K562 (cell line): ENCODE results near the gene CHD3.

Experiments
- ATF1 ChIP-seq, 2 experiments: fragments of 450-650 bp in 1 of 2; IDR thresholded peaks; 2 replicates each; pipeline ENCODE4 v1.6.1; 2016; ENCODE audit warnings: missing compliant biosample characterization in 1 of 2, missing genetic modification characterization in 1 of 2
- BCOR ChIP-seq: fragments of 450-650 bp; IDR thresholded peaks from 2 replicates; pipeline ENCODE4 v1.6.1; 2016
- EWSR1 ChIP-seq: fragments of 450-650 bp; IDR thresholded peaks from 2 replicates; pipeline ENCODE4 v1.6.1; 2018; ENCODE audit warnings: borderline replicate concordance, mild to moderate bottlenecking, low read depth, moderate library complexity; ENCODE audit not compliant: partially characterized antibody
- EZH2 ChIP-seq: IDR thresholded peaks from 2 replicates; pipeline ENCODE4 v1.6.1; 2012; ENCODE audit warnings: low read depth, mild to moderate bottlenecking, inconsistent platforms, low read length, borderline replicate concordance
- NONO ChIP-seq, 2 experiments: fragments of 200-400 bp in 1 of 2; fragments of 450-650 bp in 1 of 2; formaldehyde crosslinking in 1 of 2; IDR thresholded peaks; 2 replicates each; pipeline ENCODE4 v1.6.1; 2017; ENCODE audit warnings: low read depth in 2 of 2, mild to moderate bottlenecking in 2 of 2, moderate library complexity in 2 of 2, low read length in 1 of 2
- POLR2AphosphoS5 ChIP-seq: IDR thresholded peaks from 2 replicates; pipeline ENCODE4 v1.6.1; 2011; ENCODE audit warnings: mild to moderate bottlenecking, low read depth, low read length, moderate library complexity; ENCODE audit not compliant: control insufficient read depth, insufficient read depth
- TF ChIP-seq, protein P1 (sequence below): sonication (generic); formaldehyde crosslinking; IDR thresholded peaks from 2 replicates; pipeline ENCODE4 v1.8.0; 2022; ENCODE audit warnings: mild to moderate bottlenecking, missing genetic modification reagents, borderline replicate concordance
- TF ChIP-seq, protein P2 (sequence below), 3 experiments: IDR thresholded peaks in 2 of 3; conservative IDR thresholded peaks in 1 of 3; 2 replicates each; pipeline ENCODE4 v1.5.1; 2011 to 2012; ENCODE audit warnings: low read length in 3 of 3, mild to moderate bottlenecking in 3 of 3, control low read depth in 2 of 3, improper control_type of control experiment in 1 of 3, inconsistent platforms in 1 of 3, low read depth in 1 of 3, mixed read lengths in 1 of 3, moderate library complexity in 1 of 3; ENCODE audit not compliant: insufficient read depth in 2 of 3
- TF ChIP-seq, protein P3 (sequence below): fragments of 250-450 bp; sonication (Bioruptor Pico); IDR thresholded peaks from 2 replicates; pipeline ENCODE4 v1.4.0; 2020; ENCODE audit warnings: borderline replicate concordance
- TF ChIP-seq, protein P4 (sequence below): fragments of 250-450 bp; sonication (Bioruptor Pico); IDR thresholded peaks from 2 replicates; pipeline ENCODE4 v1.5.0; 2020; ENCODE audit warnings: mild to moderate bottlenecking

DNA sequence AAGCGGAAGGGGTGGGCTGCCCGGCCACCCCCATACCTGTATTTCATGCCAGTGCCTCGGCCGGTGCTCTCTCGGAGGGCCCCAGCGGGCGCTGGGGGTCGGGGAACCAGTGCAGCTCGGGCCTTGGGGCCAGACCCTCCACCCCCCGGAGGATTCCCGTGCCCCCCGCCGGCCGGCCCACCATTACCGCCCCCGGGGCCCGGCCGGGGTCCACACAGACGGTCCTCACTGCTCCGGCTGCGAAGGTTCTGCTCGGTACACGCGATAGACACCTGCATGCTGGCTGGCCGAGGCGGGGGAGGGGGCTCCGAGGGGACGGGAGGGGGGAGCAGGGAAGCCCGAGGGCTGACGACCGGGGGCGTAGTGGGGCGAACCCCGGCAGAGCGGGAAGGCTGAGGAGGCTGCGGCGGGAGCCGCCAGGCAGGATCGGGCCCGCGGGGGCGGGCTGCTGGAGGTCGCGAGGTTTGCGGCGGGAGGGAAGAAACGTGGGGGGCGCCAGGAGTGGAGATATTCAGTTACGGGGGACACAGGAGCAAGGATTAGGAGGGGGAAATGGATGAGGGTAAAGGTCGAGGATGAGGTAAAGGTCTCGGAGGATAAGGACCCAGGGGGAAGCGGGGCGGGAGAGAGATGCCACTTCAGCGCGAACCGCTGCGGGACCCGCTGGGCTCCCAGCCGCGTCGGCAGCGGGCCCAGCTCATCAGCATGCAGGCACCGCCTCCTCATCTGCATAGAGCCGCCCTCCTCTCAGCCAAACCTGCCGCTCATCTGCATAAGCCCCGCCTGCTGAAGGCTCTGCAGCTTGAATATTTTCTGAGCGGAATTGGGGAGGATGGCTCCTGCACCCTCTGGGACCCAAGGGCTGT lies 40.8 kb downstream of the CHD3 start, which contains the start of gene KCNAB3:
- TF ChIP-seq, protein P1, sequence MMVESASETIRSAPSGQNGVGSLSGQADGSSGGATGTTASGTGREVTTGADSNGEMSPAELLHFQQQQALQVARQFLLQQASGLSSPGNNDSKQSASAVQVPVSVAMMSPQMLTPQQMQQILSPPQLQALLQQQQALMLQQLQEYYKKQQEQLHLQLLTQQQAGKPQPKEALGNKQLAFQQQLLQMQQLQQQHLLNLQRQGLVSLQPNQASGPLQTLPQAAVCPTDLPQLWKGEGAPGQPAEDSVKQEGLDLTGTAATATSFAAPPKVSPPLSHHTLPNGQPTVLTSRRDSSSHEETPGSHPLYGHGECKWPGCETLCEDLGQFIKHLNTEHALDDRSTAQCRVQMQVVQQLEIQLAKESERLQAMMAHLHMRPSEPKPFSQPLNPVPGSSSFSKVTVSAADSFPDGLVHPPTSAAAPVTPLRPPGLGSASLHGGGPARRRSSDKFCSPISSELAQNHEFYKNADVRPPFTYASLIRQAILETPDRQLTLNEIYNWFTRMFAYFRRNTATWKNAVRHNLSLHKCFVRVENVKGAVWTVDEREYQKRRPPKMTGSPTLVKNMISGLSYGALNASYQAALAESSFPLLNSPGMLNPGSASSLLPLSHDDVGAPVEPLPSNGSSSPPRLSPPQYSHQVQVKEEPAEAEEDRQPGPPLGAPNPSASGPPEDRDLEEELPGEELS (CRISPR knock-in tag), result no peak
- TF ChIP-seq, protein P2, sequence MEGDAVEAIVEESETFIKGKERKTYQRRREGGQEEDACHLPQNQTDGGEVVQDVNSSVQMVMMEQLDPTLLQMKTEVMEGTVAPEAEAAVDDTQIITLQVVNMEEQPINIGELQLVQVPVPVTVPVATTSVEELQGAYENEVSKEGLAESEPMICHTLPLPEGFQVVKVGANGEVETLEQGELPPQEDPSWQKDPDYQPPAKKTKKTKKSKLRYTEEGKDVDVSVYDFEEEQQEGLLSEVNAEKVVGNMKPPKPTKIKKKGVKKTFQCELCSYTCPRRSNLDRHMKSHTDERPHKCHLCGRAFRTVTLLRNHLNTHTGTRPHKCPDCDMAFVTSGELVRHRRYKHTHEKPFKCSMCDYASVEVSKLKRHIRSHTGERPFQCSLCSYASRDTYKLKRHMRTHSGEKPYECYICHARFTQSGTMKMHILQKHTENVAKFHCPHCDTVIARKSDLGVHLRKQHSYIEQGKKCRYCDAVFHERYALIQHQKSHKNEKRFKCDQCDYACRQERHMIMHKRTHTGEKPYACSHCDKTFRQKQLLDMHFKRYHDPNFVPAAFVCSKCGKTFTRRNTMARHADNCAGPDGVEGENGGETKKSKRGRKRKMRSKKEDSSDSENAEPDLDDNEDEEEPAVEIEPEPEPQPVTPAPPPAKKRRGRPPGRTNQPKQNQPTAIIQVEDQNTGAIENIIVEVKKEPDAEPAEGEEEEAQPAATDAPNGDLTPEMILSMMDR (IDR thresholded peaks at IDR 0.05 in 2 of 3, conservative IDR thresholded peaks at IDR 0.05 in 1 of 3; ENCODE audit: insufficient read depth in 2 of 3, low read depth in 1 of 3, low read length in 3 of 3), result no peak
- no peak for TF ChIP-seq POLR2AphosphoS5
- TF ChIP-seq EZH2, result no peak
- TF ChIP-seq, protein P3, sequence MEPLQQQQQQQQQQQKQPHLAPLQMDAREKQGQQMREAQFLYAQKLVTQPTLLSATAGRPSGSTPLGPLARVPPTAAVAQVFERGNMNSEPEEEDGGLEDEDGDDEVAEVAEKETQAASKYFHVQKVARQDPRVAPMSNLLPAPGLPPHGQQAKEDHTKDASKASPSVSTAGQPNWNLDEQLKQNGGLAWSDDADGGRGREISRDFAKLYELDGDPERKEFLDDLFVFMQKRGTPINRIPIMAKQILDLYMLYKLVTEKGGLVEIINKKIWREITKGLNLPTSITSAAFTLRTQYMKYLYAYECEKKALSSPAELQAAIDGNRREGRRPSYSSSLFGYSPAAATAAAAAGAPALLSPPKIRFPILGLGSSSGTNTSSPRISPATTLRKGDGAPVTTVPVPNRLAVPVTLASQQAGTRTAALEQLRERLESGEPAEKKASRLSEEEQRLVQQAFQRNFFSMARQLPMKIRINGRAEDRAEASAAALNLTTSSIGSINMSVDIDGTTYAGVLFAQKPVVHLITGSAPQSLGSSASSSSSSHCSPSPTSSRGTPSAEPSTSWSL (CRISPR knock-in tag), result no peak
- no peak for TF ChIP-seq BCOR
- TF ChIP-seq EWSR1, result no peak
- no peak for TF ChIP-seq NONO (IDR thresholded peaks at IDR 0.05; ENCODE audit: low read depth in 2 of 2, low read length in 1 of 2)
- TF ChIP-seq ATF1 (CRISPR knock-in tag; IDR thresholded peaks at IDR 0.05), result no peak
- no peak for TF ChIP-seq ATF1 (tag; IDR thresholded peaks at IDR 0.05)
- TF ChIP-seq, protein P4, sequence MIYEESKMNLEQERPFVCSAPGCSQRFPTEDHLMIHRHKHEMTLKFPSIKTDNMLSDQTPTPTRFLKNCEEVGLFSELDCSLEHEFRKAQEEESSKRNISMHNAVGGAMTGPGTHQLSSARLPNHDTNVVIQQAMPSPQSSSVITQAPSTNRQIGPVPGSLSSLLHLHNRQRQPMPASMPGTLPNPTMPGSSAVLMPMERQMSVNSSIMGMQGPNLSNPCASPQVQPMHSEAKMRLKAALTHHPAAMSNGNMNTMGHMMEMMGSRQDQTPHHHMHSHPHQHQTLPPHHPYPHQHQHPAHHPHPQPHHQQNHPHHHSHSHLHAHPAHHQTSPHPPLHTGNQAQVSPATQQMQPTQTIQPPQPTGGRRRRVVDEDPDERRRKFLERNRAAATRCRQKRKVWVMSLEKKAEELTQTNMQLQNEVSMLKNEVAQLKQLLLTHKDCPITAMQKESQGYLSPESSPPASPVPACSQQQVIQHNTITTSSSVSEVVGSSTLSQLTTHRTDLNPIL (CRISPR knock-in tag), result no peak
